BE2C (cell line): ENCODE measurements around the gene ULK4.

Experiments used
- DNase-seq: peaks from one replicate; pipeline ENCODE4 v3.0.0-alpha.2; 2020
- H3K27me3 ChIP-seq: fragments of 250-450 bp; sonication (Bioruptor Pico); 2 replicates; pipeline ENCODE4 v1.5.1; 2020; ENCODE audit warnings: mild to moderate bottlenecking
- H3K36me3 ChIP-seq: fragments of 250-450 bp; sonication (Bioruptor Pico); 2 replicates; pipeline ENCODE4 v1.5.1; 2020; ENCODE audit warnings: mild to moderate bottlenecking
- H3K4me1 ChIP-seq: fragments of 250-450 bp; sonication (Bioruptor Pico); 2 replicates; pipeline ENCODE4 v1.5.1; 2020
- H3K4me3 ChIP-seq: 2 replicates; pipeline ENCODE4 v1.5.1; 2011; ENCODE audit warnings: low read depth, low read length
- H3K9me3 ChIP-seq: fragments of 250-450 bp; sonication (Bioruptor Pico); 2 replicates; pipeline ENCODE4 v1.5.1; 2020
- TF ChIP-seq, protein P1 (sequence below): IDR thresholded peaks from 2 replicates; pipeline ENCODE4 v1.5.1; 2012; ENCODE audit warnings: mild to moderate bottlenecking, low read depth, low read length

The ULK4 gene

GRCh38 chr3:41966206-41966605, 4.3 kb upstream of the ULK4 start:
- DNase-seq = no peak
- Histone ChIP-seq H3K4me1 (no peaks in the 10 kb centered on the region), H3K27me3 (no peaks in the 10 kb centered on the region), H3K36me3 (no peaks in the 10 kb centered on the region), H3K4me3 (no peak overlapping the region), H3K9me3 (no peaks in the 10 kb centered on the region)
- TF ChIP-seq, protein P1, sequence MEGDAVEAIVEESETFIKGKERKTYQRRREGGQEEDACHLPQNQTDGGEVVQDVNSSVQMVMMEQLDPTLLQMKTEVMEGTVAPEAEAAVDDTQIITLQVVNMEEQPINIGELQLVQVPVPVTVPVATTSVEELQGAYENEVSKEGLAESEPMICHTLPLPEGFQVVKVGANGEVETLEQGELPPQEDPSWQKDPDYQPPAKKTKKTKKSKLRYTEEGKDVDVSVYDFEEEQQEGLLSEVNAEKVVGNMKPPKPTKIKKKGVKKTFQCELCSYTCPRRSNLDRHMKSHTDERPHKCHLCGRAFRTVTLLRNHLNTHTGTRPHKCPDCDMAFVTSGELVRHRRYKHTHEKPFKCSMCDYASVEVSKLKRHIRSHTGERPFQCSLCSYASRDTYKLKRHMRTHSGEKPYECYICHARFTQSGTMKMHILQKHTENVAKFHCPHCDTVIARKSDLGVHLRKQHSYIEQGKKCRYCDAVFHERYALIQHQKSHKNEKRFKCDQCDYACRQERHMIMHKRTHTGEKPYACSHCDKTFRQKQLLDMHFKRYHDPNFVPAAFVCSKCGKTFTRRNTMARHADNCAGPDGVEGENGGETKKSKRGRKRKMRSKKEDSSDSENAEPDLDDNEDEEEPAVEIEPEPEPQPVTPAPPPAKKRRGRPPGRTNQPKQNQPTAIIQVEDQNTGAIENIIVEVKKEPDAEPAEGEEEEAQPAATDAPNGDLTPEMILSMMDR = no peak

DNA sequence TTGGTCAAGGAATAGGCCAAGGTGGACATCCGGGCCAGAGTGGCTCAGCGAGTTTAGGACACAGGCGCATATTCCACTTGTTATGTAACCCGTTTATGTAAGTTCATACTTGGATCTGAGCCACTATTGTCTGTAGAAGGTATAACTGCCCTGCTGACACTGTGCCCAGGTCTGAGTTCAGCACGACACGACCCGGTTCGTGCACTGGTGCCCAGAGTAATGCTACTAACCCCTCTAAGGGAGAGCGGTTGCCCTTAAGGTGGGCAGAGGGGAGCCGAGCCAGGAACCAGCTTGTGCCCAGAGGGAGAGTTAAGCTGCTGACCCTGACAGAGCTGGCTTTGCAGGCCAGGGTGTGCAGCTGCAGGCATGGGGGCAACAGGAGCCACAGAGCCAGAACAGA, 1.9 kb upstream of the ULK4 start:
- H3K4me1 ChIP-seq = no peaks in the 10 kb centered on the region
- TF ChIP-seq, protein P1 = no peak
- no peaks in the 10 kb centered on the region for H3K36me3 ChIP-seq
- no peak for DNase-seq
- H3K4me3 ChIP-seq = no peak overlapping the region
- no peaks in the 10 kb centered on the region for H3K27me3 ChIP-seq
- H3K9me3 ChIP-seq = no peaks in the 10 kb centered on the region

DNA sequence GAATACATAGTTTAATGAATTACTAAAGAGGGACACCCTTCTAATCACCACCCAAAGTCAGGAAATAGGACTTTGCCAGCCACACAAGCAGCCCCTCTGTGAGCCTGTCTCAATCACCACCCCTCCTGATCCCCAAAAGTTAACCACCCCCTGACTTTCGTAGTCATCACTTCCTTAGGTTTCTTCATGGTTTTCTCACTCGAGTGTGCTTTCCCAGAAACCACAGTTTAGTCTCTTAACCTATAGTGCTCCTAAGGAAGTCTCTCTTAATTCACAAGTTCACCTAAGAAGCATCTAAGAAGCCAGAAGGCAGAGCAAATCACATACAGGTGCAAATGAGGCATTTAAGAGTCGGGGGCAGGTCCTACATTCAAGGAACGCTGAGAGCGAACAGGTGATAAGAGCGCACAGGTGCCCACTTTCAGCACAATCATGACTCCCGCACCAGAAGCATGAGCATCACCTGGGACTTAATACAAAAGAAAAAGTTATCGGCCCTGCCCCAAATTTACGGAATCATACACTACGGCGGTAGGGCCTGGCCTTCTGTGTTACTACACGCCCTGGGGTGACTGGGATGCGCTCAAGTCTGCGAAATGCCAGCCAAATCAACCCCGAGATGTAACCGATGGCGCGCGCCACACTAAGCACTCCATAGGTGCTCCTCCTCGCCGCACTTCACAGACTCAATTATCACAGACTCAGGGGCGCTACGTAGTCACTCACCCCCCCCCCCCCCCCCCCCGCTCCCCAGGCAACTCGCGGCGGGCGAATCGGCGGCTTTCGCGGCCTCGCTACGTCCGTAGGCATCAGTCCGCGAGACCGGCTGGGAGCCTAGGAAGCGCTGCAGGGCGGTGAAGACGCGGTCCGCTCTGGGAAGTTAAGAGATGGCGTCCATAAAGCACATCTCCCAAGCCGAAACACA, 815 bp downstream of the ULK4 start:
- no peaks in the 10 kb centered on the region for H3K4me1 ChIP-seq
- H3K36me3 ChIP-seq = no peaks in the 10 kb centered on the region
- H3K4me3 ChIP-seq = peak overlapping the region; percentile 81
- peak; percentile 25 for DNase-seq
- no peaks in the 10 kb centered on the region for H3K9me3 ChIP-seq
- H3K27me3 ChIP-seq = no peaks in the 10 kb centered on the region
- TF ChIP-seq, protein P1 = no peak

GRCh38 chr3:41956574-41956973, 5.3 kb downstream of the ULK4 start:
- H3K4me3 ChIP-seq = no peak overlapping the region

DNA sequence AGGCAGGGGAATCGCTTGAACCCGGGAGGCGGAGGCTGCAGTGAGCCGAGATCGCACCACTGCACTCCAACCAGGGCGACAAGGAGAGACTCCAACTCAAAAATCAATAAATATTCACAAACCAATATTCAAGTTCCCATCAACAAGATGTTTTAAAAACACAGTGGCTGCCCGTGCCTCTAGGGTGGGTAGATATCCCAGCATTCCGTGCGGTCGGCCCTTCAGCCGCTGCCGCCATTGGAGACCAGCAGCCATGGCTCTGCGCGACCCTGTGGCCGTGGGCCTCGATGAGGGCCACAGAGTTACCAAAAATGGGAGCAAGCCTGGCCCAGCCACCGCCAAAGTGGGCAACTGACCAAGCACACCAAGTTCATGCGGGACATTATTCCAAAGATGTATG, 6.7 kb downstream of the ULK4 start:
- TF ChIP-seq, protein P1 = no peak

More at GRCh38 chr3:41956574-41956973, 5.3 kb downstream of the ULK4 start:
- H3K36me3 ChIP-seq = no peaks in the 10 kb centered on the region
- H3K4me1 ChIP-seq = no peaks in the 10 kb centered on the region
- TF ChIP-seq, protein P1 = no peak
- DNase-seq = no peak
- H3K9me3 ChIP-seq = no peaks in the 10 kb centered on the region
- no peaks in the 10 kb centered on the region for H3K27me3 ChIP-seq

GRCh38 chr3:41943311-41943843, 18.5 kb downstream of the ULK4 start:
- Histone ChIP-seq H3K36me3 (no peaks in the 10 kb centered on the region), H3K4me1 (no peaks in the 10 kb centered on the region), H3K27me3 (no peaks in the 10 kb centered on the region), H3K4me3 (no peak overlapping the region), H3K9me3 (no peaks in the 10 kb centered on the region)
- TF ChIP-seq, protein P1 = no peak
- no peak for DNase-seq

More for the DNA sequence above, 6.7 kb downstream of the ULK4 start:
- H3K9me3 ChIP-seq = no peaks in the 10 kb centered on the region
- DNase-seq = no peak
- H3K4me3 ChIP-seq = no peak overlapping the region
- no peaks in the 10 kb centered on the region for H3K27me3 ChIP-seq
- H3K36me3 ChIP-seq = no peaks in the 10 kb centered on the region
- no peaks in the 10 kb centered on the region for H3K4me1 ChIP-seq
